SW 1271 (cell line): ENCODE data around the gene PLEKHO2.
A peak's percentile ranks its signal among the peaks of the same experiment; 100 is the strongest.

ENCODE experiments used
- DNase-seq, 2 experiments: peaks; one replicate each; lab custom pipeline; 2025; lab: John Stamatoyannopoulos, UW

Gene PLEKHO2

GRCh38 chr15:64828985-64829384, 12.7 kb upstream of the PLEKHO2 start:
- peak in 1 of 2 experiments; percentile 60 for DNase-seq

DNA sequence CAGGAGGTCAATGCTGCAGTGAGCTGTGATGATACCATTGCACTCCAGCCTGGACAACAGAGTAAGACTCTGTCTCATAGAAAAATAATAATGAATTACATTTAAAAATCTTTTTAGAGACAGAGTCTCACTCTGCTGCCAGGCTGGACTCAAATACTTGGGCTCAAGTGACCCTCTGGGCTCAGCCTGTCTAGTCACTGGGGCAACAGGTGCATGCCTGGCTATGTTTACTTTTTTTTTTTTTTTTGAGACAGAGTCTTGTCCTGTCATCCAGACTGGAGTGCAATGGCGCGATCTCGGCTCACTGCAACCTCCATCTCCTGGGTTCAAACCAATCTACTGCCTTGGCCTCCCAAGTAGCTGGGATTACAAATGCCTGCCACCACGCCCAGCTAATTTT, 8.0 kb upstream of the PLEKHO2 start:
- no peak for DNase-seq

- DNase-seq: no peak
These were observed 5.6 kb upstream of the PLEKHO2 start for GRCh38 chr15:64836023-64836536.

DNA sequence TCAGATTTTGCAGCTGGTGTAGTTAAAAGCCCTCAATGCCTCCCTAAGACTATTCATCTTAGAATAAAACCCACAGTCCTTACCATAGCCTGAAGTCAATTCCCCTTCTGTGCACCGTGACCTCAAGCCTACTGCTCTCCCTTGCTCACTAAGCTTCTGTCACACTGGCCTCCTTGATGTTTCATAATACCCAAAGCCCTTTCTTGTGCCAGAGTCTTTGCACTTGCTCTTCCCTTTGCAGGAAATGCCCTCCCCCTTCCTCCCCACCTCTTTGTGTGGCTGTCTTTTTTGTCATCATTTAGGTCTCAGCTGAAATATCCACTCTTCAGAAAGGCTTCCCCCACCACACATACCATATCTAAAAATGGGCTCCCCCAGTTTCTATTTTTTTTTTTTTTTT, 4.2 kb upstream of the PLEKHO2 start:
- DNase-seq: no peak

DNA sequence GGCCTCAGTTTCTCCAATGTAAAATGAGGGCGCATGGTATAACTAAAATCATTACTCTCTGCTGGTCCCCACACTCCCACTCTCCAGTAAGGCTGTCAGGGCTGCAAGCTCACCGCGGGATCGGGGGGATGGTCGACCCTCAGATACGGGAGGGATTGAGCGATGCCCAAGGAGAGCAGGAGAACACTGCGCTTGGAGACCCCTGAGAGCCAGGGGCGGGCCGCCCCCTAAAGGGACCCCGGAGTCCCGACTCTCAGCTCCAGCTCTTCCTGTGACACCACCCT, 713 bp upstream of the PLEKHO2 start:
- DNase-seq: no peak

- no peak for DNase-seq
These were observed 603 bp downstream of the PLEKHO2 start for GRCh38 chr15:64842096-64842939.

GRCh38 chr15:64842986-64843561, 1.4 kb downstream of the PLEKHO2 start:
- DNase-seq: peak in 1 of 2 experiments; percentile 42

GRCh38 chr15:64843991-64844390, 2.3 kb downstream of the PLEKHO2 start:
- DNase-seq: no peak

- no peak for DNase-seq
These were observed 2.9 kb downstream of the PLEKHO2 start for GRCh38 chr15:64844576-64845145.

DNA sequence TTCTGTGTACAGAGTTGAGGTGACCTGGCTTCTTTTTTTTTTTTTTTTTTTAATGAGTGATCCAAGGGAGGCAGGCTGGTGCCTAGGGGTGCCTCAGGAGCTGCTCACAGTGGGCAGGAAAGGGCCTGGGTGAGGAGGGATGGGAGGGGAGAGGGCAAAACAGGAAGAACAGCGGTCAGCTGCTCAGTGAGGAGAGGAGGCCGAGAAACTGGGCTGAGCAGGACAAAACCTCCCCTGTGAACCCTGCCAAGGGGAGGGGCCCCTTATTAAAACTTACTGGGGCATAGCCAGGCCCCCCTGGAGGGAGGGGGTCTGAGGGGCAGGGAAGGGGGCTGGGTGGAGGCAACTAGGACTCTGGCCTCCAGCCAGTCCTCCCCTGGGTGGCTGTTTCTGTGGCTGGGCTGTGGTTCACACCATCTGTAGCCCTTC, 3.5 kb downstream of the PLEKHO2 start:
- DNase-seq: no peak

DNA sequence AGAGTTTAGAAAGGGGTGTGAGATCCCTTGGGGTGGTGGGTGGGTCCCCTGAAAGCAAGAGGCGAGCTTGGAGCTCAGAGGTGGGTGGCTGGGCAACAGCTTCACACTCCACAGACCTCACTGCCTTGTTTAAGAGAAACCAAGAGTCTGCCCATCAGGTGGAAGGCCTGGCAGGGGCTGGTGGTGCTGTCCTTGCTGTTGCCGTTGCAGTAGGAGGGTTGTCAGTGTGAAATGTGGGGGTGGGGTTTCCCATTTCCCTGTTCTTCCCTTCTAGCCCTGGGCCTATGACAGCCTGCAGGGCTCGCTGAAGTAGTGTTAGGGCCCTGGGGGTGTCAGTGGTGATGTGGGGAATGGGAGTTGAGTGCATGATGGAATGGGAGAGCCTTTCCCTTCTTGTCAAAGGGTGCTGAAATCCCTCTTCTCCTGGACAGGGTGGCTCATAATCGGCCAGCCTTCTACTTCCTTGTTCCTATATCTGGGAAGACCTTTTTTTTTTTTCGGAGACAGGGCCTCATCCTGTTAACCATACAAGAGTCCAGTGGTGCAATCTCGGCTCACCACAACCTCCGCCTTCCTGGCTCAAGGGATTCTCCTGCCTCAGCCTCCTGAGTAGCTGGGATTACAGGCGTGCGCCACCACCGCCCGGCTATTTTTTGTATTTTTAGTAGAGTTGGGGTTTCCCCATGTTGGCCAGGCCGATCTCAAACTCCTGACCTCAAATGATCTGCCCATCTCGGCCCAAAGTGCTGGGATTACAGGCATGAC, 4.3 kb downstream of the PLEKHO2 start:
- DNase-seq: no peak

- no peak for DNase-seq
These were observed 5.3 kb downstream of the PLEKHO2 start for GRCh38 chr15:64847016-64847415.

DNA sequence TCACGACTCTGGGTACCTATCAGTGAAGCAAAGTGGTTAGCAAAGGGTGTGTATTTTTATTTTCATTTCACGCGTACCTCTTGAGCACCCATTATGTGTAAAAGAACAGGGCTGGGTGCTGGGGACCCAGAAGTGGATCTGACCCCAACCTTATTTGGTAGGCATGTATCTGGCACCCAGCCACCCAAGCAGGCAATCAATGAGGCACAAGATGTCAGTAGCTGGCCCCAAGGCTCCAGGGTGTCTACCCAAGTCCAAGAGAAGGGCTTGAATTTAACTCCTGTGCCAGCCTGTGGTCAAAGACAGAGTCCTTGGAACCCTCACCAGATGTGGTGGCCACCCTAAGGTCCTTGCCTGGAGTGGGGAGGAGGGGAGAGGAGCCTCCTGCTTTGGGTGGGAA, 5.7 kb downstream of the PLEKHO2 start:
- no peak for DNase-seq

- DNase-seq: no peak
These were observed 6.4 kb downstream of the PLEKHO2 start for GRCh38 chr15:64847876-64848716.

- DNase-seq: no peak
These were observed 9.2 kb downstream of the PLEKHO2 start for GRCh38 chr15:64850778-64851502.

DNA sequence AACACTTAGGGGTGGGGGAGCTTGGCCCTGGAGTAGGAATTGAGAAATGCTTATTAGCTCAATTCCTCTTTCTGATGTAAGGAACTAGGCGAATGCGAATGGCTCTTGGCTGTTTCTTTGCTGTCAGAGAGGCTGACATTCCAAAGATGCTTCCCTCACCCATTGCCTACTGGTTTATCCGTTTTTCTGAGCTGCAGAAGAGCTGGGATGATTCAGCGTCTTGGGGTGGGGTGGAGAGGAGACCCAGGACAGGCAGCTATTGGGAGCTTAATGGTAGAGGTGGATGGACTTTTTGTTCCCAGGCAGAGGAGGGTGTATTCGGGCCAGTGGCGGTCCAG, 9.8 kb downstream of the PLEKHO2 start:
- DNase-seq: no peak

DNA sequence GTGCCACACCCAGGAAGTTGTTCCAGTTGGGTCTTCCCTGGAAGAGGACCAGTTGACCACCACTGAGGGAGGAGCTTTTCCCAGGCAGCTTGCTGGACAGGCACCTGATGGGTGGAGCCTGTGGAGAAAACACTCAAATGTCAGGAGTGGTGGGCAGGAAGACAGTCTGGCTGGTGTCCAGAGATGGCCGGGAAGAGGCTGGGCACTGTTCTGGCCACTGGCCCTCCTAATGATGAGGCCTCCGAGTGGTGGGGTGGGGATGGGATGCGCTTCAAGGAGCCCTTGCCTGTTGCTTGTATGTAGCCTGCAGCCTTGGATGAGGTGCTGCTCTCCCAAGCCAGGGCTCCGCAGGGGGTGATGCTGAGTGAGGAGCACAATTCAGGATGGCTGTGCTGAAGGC, 12.3 kb downstream of the PLEKHO2 start:
- no peak for DNase-seq

GRCh38 chr15:64854526-64854925, 12.8 kb downstream of the PLEKHO2 start:
- DNase-seq: no peak

- no peak for DNase-seq
These were observed 13.7 kb downstream of the PLEKHO2 start for GRCh38 chr15:64855205-64855975.

DNA sequence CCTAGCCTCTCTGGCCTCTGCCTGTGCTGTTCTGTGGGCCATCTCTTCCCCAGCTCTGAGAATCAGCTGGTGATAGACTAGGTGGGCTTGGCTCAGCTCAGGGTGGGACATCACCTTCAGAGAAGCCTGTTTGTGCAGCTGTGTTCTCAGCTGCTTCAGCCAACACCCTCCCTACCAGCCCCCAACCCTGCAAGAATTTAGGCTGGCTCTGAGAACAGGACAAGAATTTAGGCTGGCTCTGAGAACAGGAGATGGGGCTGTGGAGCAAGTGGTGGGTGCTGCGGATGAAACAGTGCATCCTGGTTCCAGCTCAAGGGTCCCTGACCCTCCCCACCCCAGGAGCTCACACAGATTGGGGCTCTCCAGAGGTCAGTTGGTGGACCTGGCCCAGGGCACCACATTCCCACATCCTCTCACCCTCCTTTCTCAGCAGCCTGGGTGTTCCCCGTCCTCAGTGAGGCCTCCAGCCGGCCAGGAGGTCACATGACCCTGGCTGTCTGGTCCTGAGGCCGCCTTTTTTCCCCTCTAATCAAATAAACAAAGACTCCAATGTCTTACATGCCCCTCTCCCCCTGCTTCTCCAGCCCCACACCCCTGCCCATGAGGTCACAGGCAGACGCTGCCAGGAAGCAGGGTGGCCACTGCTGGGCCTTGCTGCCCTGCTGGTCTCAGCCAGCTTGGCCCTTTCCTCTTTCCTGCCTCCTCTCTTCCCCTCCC, 14.9 kb downstream of the PLEKHO2 start:
- no peak for DNase-seq
